Activated naive CD4-positive, alpha-beta T cell treated with anti-CD3 and anti-CD28 coated beads, Interleukin-2, amount 10 ng/mL, durations not matched to agents 7 days and 5 days (primary cell): Measurements from ENCODE around the gene SORD.

ENCODE experiments used
- CTCF ChIA-PET: fragments of 350-600 bp; sonication (Branson Sonifier 250); formaldehyde crosslinking; loops from one replicate; lab custom pipeline; 2021; ENCODE audit warnings: antibody characterized with exemption; lab: Charles Lee
- DNase-seq: peaks from one replicate; pipeline ENCODE4 v3.0.0-alpha.2; 2020
- H3K27ac Mint-ChIP-seq: one replicate; pipeline ENCODE4 v1.8.0; 2021; ENCODE audit warnings: mild to moderate bottlenecking, moderate library complexity, mixed read lengths
- H3K27me3 Mint-ChIP-seq: one replicate; pipeline ENCODE4 v1.8.0; 2021; ENCODE audit warnings: mild to moderate bottlenecking, mixed read lengths
- H3K36me3 Mint-ChIP-seq: one replicate; pipeline ENCODE4 v1.8.0; 2021; ENCODE audit warnings: mixed read lengths
- H3K4me1 Mint-ChIP-seq: one replicate; pipeline ENCODE4 v1.8.0; 2021; ENCODE audit warnings: mixed read lengths
- H3K4me3 Mint-ChIP-seq: one replicate; pipeline ENCODE4 v1.8.0; 2021; ENCODE audit warnings: mild to moderate bottlenecking, moderate library complexity, mixed read lengths
- H3K9me3 Mint-ChIP-seq: one replicate; pipeline ENCODE4 v1.8.0; 2021; ENCODE audit warnings: mixed read lengths

SORD gene

DNA sequence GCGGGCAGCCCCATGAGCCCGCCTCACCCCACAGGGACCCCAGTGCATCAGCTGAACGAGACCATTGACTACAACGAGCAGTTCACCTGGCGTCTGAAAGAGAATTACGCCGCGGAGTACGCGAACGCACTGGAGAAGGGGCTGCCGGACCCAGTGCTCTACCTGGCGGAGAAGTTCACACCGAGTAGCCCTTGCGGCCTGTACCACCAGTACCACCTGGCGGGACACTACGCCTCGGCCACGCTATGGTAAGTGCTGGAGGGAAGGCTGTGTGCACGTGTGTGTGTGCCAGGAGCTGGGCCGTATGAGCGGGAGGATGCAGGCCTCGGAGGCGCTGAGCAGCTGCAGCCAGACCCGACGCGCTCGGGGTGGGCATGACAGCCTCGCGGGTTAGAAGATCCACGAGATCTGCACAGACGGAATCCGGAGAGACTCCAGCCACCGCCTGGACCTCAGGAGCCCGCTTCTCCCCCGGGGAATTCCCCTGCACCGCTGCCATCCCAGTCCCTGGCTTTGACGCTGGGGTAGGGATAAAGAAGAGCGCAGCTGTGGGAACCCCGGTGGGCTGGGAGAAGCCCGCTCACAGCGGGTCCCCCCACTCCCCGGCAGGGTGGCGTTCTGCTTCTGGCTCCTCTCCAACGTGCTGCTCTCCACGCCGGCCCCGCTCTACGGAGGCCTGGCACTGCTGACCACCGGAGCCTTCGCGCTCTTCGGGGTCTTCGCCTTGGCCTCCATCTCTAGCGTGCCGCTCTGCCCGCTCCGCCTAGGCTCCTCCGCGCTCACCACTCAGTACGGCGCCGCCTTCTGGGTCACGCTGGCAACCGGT lies 93.7 kb downstream of the SORD start:
- CTCF ChIA-PET = interaction anchor here (0.5 to 1.0 kb wide), 2 partner anchors 9 to 406 kb away, joined by 3 read pairs; partner anchors contain the start of gene PATL2
- Mint-ChIP-seq H3K9me3 (no peaks in the 10 kb centered on the region), H3K36me3 (no peaks in the 10 kb centered on the region), H3K4me1 (peaks cover 33% of the 10 kb centered on the region), H3K4me3 (no peak overlapping the region), H3K27ac (no peak overlapping the region), H3K27me3 (peaks cover 96% of the 10 kb centered on the region)
- DNase-seq = no peak

DNA sequence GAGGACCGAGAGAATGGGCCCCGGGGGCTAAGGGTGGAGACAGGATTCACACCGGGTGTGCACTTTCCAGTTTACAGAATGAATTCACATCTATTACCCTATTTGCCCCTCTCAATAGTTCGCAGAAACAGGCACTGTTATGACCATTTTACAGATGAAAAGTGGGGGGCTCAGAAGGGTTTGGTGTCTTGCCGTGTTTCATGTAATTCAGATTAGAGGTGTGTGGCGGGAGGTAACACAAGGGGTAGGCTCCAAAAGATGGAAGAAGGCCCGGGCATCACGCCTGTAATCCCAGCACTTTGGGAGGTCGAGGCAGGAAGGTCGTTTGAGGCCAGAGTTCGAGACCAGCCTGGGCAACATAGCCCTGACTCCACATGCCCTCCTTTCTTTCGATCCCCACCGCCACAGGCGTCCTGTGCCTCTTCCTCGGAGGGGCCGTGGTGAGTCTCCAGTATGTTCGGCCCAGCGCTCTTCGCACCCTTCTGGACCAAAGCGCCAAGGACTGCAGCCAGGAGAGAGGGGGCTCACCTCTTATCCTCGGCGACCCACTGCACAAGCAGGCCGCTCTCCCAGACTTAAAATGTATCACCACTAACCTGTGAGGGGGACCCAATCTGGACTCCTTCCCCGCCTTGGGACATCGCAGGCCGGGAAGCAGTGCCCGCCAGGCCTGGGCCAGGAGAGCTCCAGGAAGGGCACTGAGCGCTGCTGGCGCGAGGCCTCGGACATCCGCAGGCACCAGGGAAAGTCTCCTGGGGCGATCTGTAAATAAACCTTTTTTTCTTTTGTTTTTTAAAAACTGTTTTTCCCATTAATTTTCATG lies 94.5 kb downstream of the SORD start:
- Mint-ChIP-seq H3K27me3 (peaks cover 94% of the 10 kb centered on the region), H3K27ac (no peak overlapping the region), H3K9me3 (no peaks in the 10 kb centered on the region), H3K4me1 (peaks cover 25% of the 10 kb centered on the region), H3K36me3 (no peaks in the 10 kb centered on the region), H3K4me3 (peak overlapping the region; percentile 43)
- no peak for DNase-seq
- CTCF ChIA-PET = interaction anchor here (0.8 to 1.9 kb wide), 31 partner anchors 8 to 539 kb away, joined by 3 to 23 read pairs (median 6); partner anchors contain the start of genes DUOX1, DUOXA1 and SORD

DNA sequence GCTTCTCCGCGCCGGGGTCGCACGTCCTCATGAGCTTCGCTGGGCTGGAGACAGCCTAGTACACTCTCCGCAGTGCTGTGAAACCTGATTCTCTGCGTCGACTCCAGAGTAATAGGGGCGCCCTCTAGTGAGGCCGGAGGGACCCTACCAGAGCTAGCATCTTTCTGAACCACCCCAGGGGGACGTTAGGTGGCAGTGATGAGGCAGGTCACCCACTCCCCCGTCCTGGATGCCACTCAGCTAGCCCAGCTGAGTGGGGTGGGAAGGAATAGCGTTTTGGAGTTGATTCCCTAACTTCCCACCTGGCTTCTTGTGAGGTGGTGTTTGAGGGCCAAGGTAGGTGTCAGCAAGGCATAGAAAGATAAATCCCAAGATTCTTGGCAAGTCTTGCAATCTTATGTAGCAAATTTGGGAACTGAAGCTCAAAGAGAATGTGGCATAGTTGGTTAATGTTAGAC lies 95.2 kb downstream of the SORD start:
- CTCF ChIA-PET = interaction anchor here (0.6 to 1.9 kb wide), 38 partner anchors 9 to 539 kb away, joined by 3 to 23 read pairs (median 4); partner anchors contain the start of genes DUOX1, DUOXA1 and SORD
- Mint-ChIP-seq H3K4me1 (peaks cover 24% of the 10 kb centered on the region), H3K4me3 (peak overlapping the region; percentile 43), H3K27me3 (peaks cover 94% of the 10 kb centered on the region), H3K9me3 (no peaks in the 10 kb centered on the region), H3K36me3 (no peaks in the 10 kb centered on the region), H3K27ac (no peak overlapping the region)
- peak; percentile 90 for DNase-seq

DNA sequence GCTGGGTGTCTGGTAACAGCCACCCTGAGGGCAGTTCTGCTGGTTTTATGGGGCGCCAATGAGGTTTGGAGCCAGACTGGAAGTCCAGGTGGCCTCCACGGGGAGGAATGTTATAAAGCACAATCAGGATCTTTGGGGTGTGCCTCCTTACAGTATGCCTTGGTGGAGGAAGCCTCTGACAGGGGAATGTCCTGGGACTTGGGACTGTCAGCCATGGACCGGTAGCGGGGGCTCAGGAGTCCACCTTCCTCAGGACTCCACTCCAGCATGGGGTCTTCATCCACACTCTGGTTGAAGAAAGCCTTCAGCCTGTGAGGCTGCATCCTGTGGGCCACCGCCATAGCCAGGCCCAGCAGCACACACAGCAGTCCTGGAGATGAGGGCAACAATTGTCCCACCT lies 96.0 kb downstream of the SORD start:
- Mint-ChIP-seq H3K9me3 (no peaks in the 10 kb centered on the region), H3K4me1 (peaks cover 20% of the 10 kb centered on the region), H3K27me3 (peaks cover 91% of the 10 kb centered on the region), H3K27ac (no peak overlapping the region), H3K36me3 (no peaks in the 10 kb centered on the region), H3K4me3 (no peak overlapping the region)
- no peak for DNase-seq
- CTCF ChIA-PET = interaction anchor here (0.7 to 1.9 kb wide), 19 partner anchors 8 to 540 kb away, joined by 3 to 23 read pairs (median 6); no protein-coding TSS in a partner anchor

- no peak overlapping the region for H3K4me3 Mint-ChIP-seq
- no peak overlapping the region for H3K27ac Mint-ChIP-seq
- H3K9me3 Mint-ChIP-seq = no peaks in the 10 kb centered on the region
- peaks cover 88% of the 10 kb centered on the region for H3K27me3 Mint-ChIP-seq
- CTCF ChIA-PET = interaction anchor here (1.4 to 1.9 kb wide), 3 partner anchors 15 to 280 kb away, joined by 4 to 6 read pairs (median 5); no protein-coding TSS in a partner anchor
- peaks cover 15% of the 10 kb centered on the region for H3K4me1 Mint-ChIP-seq
- H3K36me3 Mint-ChIP-seq = no peaks in the 10 kb centered on the region
- DNase-seq = no peak
Observed at GRCh38 chr15:45120081-45120972, 97.3 kb downstream of the SORD start.

- no peaks in the 10 kb centered on the region for H3K36me3 Mint-ChIP-seq
- no peak overlapping the region for H3K4me3 Mint-ChIP-seq
- peaks cover 15% of the 10 kb centered on the region for H3K4me1 Mint-ChIP-seq
- CTCF ChIA-PET = interaction anchor here (1.4 to 1.9 kb wide), 3 partner anchors 14 to 279 kb away, joined by 4 to 6 read pairs (median 5); no protein-coding TSS in a partner anchor
- no peak for DNase-seq
- no peak overlapping the region for H3K27ac Mint-ChIP-seq
- no peaks in the 10 kb centered on the region for H3K9me3 Mint-ChIP-seq
- peaks cover 88% of the 10 kb centered on the region for H3K27me3 Mint-ChIP-seq
Observed at GRCh38 chr15:45121020-45121419, 98.0 kb downstream of the SORD start.

DNA sequence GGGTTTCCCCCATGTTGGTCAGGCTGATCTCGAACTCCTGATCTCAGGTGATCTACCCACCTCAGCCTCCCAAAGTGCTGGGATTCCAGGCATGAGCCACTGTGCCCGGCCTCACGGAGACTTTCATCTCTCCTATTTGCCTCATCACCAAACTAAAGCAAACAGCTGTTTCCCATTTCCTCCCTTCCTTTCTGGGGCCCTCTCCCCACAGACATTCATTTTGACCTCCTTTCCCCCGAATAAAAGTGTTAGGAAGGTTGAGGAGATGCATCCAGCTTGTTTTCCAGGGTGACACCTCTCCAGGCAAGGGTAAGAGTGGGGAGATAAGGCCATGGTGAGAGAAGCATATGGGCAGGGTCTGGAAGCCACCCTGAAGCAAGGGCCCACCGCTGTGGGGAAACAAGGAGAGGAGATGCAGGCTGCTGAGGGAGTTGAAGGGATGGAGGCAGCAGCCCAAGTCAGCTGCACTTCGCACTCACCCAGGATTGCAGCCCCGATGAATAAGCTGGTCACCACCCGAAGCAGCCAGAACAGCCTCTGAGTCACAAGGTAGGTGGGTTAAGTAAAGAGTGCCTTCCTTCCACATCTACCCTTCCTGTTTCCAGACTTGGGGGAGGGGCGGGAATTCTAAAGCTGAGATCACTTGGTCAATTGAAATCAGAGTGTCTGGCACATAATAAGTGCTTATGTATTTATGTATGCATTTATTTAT lies 98.9 kb downstream of the SORD start:
- Mint-ChIP-seq H3K36me3 (no peaks in the 10 kb centered on the region), H3K27me3 (peaks cover 84% of the 10 kb centered on the region), H3K27ac (no peak overlapping the region), H3K4me3 (no peak overlapping the region), H3K9me3 (no peaks in the 10 kb centered on the region), H3K4me1 (peaks cover 11% of the 10 kb centered on the region)
- CTCF ChIA-PET = interaction anchor here (1.5 to 1.9 kb wide), 2 partner anchors 13 to 83 kb away, joined by 5 to 6 read pairs; no protein-coding TSS in a partner anchor
- DNase-seq = no peak

DNA sequence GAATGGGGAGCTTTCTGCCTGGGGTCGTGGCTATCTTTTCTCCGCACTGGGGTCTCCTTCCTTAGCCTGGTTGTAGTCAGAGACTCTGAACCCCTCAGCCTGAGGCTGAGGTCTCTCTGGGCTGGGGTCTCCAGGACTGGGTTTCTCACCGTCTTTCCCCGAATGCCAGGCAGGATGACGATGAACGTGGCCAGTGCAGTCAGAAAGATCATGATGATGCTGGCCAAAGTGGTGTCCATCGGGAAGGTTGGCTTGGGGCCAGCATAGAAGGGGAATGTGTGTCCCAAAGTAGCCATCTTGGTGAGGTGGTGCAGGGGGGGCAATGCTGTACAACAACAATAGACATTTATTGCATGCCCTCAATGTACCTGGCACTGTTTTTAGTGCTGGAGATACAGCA lies 99.7 kb downstream of the SORD start:
- H3K4me3 Mint-ChIP-seq = no peak overlapping the region
- H3K27me3 Mint-ChIP-seq = peaks cover 78% of the 10 kb centered on the region
- H3K9me3 Mint-ChIP-seq = no peaks in the 10 kb centered on the region
- CTCF ChIA-PET = interaction anchor here (1.1 to 1.6 kb wide), 3 partner anchors 9 to 55 kb away, joined by 3 to 5 read pairs (median 4); partner anchors contain the start of genes DUOX2 and DUOXA2
- H3K27ac Mint-ChIP-seq = no peak overlapping the region
- DNase-seq = no peak
- H3K4me1 Mint-ChIP-seq = peaks cover 4% of the 10 kb centered on the region
- no peaks in the 10 kb centered on the region for H3K36me3 Mint-ChIP-seq

- H3K36me3 Mint-ChIP-seq = no peaks in the 10 kb centered on the region
Observed at GRCh38 chr15:45123397-45123796, 100.4 kb downstream of the SORD start.

GRCh38 chr15:45126535-45127158 lies 103.7 kb downstream of the SORD start:
- Mint-ChIP-seq H3K36me3 (no peaks in the 10 kb centered on the region), H3K4me1 (peaks cover 4% of the 10 kb centered on the region), H3K9me3 (no peaks in the 10 kb centered on the region), H3K4me3 (no peak overlapping the region), H3K27me3 (peaks cover 82% of the 10 kb centered on the region), H3K27ac (no peak overlapping the region)
- CTCF ChIA-PET = interaction anchor here (0.6 to 3.2 kb wide), 11 partner anchors 9 to 273 kb away, joined by 3 to 23 read pairs (median 3); no protein-coding TSS in a partner anchor
- peak; percentile 57 for DNase-seq

More at GRCh38 chr15:45123397-45123796, 100.4 kb downstream of the SORD start:
- DNase-seq = no peak
- no peak overlapping the region for H3K4me3 Mint-ChIP-seq
- CTCF ChIA-PET = interaction anchor here (1.1 to 1.6 kb wide), 4 partner anchors 10 to 87 kb away, joined by 3 to 5 read pairs (median 4); partner anchors contain the start of genes DUOX2 and DUOXA2
- H3K27ac Mint-ChIP-seq = no peak overlapping the region
- peaks cover 1% of the 10 kb centered on the region for H3K4me1 Mint-ChIP-seq
- H3K27me3 Mint-ChIP-seq = peaks cover 78% of the 10 kb centered on the region
- H3K9me3 Mint-ChIP-seq = no peaks in the 10 kb centered on the region
